Measurements from ENCODE around the gene SMAD6. TPM values are rescaled to one million over a fixed set of nuclear protein-coding genes. Genes with fewer than 3 reads are reported as not detected.

SMAD6 gene
- total RNA-seq, 1 donor from 2014 or later = 14.6 TPM

DNA sequence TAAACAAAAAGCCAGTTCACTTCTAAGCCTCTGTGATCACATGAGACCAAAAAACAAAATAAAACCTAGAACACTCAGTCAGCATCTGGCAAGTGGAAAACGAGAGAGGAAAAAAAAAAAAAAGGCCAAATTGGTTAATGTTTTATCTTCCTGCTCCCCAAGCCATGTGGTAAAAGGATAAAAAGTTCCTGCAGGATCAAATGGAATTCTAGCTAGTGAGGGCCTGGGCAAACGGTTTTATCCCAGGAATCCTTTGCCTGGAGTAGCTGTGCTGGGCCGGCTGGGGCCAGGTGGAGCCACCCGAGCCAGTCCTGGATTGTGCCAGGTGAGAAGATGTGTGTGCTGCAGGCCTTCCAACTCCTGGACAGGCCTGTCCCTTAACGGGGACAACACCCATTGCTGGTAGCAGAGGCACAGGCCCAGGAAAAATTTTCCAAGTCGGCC is 13.2 kb downstream of the SMAD6 start:
- peaks cover 38% of the 10 kb centered on the region for H3K4me1 Mint-ChIP-seq (ENCODE audit: unreplicated experiment)
- DNase-seq (ENCODE audit: extremely low spot score, unreplicated experiment) = no peak

DNA sequence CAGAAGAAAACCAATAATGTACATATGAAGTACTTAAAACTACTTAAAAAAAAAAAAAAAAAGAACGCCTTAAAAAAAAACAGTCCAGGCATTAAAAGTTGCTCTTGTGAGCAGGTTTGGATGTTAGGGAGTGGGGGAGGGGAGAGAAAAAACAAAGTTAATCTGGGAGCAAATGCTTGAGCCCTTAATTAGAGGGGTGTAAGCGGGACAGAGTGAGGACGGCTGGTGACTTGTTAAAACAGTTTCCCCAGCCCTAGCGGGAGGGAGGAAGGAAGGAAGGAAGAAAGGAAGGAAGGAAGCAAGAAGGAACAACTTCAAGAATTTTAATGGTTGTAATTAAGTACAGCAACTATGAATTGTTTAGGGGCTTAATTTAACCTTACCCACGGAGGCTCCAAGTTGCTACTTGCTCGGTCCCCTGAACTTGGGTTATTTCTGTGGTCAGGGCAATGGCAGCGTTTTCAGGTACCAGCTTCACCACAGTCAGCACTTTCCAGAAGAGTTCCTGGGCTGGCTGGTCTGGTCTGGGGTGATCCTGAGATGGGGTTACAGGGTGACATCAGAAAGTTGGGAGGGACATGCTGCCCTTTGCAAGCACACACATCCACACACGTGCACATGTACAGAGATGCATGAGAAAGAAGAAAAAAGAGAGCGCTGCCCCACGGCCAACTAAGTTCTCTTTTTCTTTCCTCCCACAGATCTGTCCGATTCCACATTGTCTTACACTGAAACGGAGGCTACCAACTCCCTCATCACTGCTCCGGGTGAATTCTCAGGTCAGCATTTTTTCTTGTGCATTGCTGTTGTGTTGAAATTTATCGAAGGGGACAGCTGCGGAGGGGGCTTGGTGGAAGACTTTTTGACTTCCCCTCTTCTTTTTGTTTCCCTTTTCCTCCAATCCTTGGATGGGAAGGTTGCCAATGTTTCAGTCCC is 14.0 kb downstream of the SMAD6 start:
- H3K36me3 Mint-ChIP-seq (ENCODE audit: unreplicated experiment) = peaks cover 23% of the 10 kb centered on the region
- no peak for DNase-seq (ENCODE audit: extremely low spot score, unreplicated experiment)
- H3K27me3 Mint-ChIP-seq (ENCODE audit: unreplicated experiment) = no peaks in the 10 kb centered on the region
- TF ChIP-seq, protein P1, sequence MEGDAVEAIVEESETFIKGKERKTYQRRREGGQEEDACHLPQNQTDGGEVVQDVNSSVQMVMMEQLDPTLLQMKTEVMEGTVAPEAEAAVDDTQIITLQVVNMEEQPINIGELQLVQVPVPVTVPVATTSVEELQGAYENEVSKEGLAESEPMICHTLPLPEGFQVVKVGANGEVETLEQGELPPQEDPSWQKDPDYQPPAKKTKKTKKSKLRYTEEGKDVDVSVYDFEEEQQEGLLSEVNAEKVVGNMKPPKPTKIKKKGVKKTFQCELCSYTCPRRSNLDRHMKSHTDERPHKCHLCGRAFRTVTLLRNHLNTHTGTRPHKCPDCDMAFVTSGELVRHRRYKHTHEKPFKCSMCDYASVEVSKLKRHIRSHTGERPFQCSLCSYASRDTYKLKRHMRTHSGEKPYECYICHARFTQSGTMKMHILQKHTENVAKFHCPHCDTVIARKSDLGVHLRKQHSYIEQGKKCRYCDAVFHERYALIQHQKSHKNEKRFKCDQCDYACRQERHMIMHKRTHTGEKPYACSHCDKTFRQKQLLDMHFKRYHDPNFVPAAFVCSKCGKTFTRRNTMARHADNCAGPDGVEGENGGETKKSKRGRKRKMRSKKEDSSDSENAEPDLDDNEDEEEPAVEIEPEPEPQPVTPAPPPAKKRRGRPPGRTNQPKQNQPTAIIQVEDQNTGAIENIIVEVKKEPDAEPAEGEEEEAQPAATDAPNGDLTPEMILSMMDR (IDR thresholded peaks at IDR 0.05) = no peak
- H3K4me3 Mint-ChIP-seq (ENCODE audit: unreplicated experiment) = no peak overlapping the region
- H3K9me3 Mint-ChIP-seq (ENCODE audit: unreplicated experiment) = no peaks in the 10 kb centered on the region
- H3K4me1 Mint-ChIP-seq (ENCODE audit: unreplicated experiment) = peaks cover 46% of the 10 kb centered on the region
- no peak overlapping the region for H3K27ac Mint-ChIP-seq (ENCODE audit: unreplicated experiment)

More for the DNA sequence above, 13.2 kb downstream of the SMAD6 start:
- no peaks in the 10 kb centered on the region for H3K9me3 Mint-ChIP-seq (ENCODE audit: unreplicated experiment)
- peaks cover 21% of the 10 kb centered on the region for H3K36me3 Mint-ChIP-seq (ENCODE audit: unreplicated experiment)
- H3K27ac Mint-ChIP-seq (ENCODE audit: unreplicated experiment) = peak overlapping the region; percentile 53
- TF ChIP-seq, protein P1 (IDR thresholded peaks at IDR 0.05) = no peak
- H3K27me3 Mint-ChIP-seq (ENCODE audit: unreplicated experiment) = no peaks in the 10 kb centered on the region
- no peak overlapping the region for H3K4me3 Mint-ChIP-seq (ENCODE audit: unreplicated experiment)

DNA sequence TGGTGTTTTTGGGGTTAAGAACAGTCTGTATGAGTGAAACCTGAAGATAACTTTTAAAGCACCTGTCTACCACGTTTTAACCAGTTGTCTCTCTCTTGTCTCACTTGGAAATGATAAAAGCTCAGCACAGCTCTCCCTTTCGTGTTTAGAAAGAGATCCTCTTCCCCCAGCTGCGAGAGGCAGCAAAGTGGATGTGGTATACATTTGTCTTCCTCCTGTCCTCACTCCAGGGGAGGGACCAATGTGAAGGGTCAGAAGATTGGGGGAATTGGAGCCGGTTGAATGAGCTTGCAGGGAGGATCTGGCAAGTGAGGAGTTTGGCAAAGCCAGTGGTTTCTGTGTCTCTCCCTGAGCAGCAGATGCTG is 14.6 kb downstream of the SMAD6 start:
- TF ChIP-seq, protein P1 (IDR thresholded peaks at IDR 0.05) = no peak
- H3K4me1 Mint-ChIP-seq (ENCODE audit: unreplicated experiment) = peaks cover 53% of the 10 kb centered on the region
- H3K36me3 Mint-ChIP-seq (ENCODE audit: unreplicated experiment) = peaks cover 25% of the 10 kb centered on the region
- no peak for DNase-seq (ENCODE audit: extremely low spot score, unreplicated experiment)
- no peak overlapping the region for H3K27ac Mint-ChIP-seq (ENCODE audit: unreplicated experiment)
- H3K27me3 Mint-ChIP-seq (ENCODE audit: unreplicated experiment) = no peaks in the 10 kb centered on the region
- no peaks in the 10 kb centered on the region for H3K9me3 Mint-ChIP-seq (ENCODE audit: unreplicated experiment)
- no peak overlapping the region for H3K4me3 Mint-ChIP-seq (ENCODE audit: unreplicated experiment)

DNA sequence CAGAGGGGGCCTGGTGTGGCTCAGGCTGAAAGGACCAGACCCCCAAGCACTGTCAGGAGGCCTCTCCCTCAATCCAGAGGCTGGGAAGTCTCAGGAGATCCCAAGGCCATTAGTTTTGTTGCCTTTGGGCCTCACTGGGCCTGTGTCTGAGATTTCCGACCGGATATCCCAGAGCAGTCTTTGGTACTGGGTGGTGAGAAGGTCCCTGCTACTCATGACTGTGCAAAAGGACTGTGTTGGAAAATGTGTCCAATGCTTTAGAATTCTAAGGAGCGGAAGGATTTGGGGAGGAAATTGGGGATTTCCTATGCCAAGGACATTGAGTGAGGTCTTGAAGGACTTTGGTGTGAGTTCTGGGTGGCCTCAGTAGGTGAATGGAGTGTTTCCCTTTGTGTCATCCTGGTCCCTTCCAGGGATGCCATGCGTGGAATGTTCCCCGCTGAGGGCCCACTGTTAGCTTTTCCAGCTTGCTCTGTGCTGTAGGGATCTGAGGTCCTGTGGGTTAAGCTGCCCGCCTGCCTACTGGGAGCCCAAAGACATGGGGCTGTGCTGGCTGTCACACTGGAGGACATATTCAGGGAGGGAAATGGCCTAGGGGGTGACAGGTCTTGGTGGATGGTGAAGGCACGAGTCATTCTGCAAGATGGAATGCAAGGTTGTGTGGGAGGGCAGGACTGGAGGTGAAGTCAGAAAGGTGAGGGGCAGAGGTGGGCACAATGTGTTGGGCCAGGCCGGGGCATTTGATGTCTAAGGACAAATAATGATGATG is 16.4 kb downstream of the SMAD6 start:
- H3K9me3 Mint-ChIP-seq (ENCODE audit: unreplicated experiment) = no peaks in the 10 kb centered on the region
- TF ChIP-seq, protein P1 (IDR thresholded peaks at IDR 0.05) = no peak
- H3K27ac Mint-ChIP-seq (ENCODE audit: unreplicated experiment) = peak overlapping the region; percentile 52
- H3K4me3 Mint-ChIP-seq (ENCODE audit: unreplicated experiment) = no peak overlapping the region
- peaks cover 65% of the 10 kb centered on the region for H3K4me1 Mint-ChIP-seq (ENCODE audit: unreplicated experiment)
- no peak for DNase-seq (ENCODE audit: extremely low spot score, unreplicated experiment)
- H3K27me3 Mint-ChIP-seq (ENCODE audit: unreplicated experiment) = no peaks in the 10 kb centered on the region
- peaks cover 28% of the 10 kb centered on the region for H3K36me3 Mint-ChIP-seq (ENCODE audit: unreplicated experiment)

DNA sequence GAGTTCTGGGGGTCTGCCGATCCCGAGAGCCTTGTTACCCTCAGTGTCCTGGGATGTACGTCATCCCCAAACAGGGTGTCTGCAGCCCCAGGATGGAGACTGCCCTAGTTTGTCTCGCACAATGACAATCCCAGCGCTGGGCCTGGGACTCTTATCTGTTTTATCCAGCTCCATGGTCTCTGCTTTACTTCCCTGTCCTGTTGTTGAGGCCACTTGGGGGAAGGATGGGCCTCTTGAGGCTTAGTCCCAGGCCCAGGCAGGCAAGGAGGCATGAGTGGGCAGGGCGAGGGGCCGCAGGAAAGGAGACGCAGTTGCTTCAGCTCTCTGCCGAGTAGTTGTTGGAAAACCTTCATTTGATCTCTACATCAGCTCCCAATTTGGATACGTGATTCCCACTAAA is 17.4 kb downstream of the SMAD6 start:
- Mint-ChIP-seq H3K4me3 (ENCODE audit: unreplicated experiment) (no peak overlapping the region), H3K27me3 (ENCODE audit: unreplicated experiment) (no peaks in the 10 kb centered on the region), H3K4me1 (ENCODE audit: unreplicated experiment) (peaks cover 66% of the 10 kb centered on the region), H3K36me3 (ENCODE audit: unreplicated experiment) (peaks cover 26% of the 10 kb centered on the region), H3K9me3 (ENCODE audit: unreplicated experiment) (no peaks in the 10 kb centered on the region), H3K27ac (ENCODE audit: unreplicated experiment) (peak overlapping the region; percentile 80)
- TF ChIP-seq, protein P1 (IDR thresholded peaks at IDR 0.05) = no peak
- no peak for DNase-seq (ENCODE audit: extremely low spot score, unreplicated experiment)
